Skeletal muscle cell (primary cell): ENCODE measurements around the gene CCNJL.
"Not testable (repeated sequence)": the region's sequence is repeated elsewhere in the genome, so short reads cannot be mapped to it uniquely, and the experiment has no call there.

Source experiments
- DNase-seq: peaks from one replicate; pipeline ENCODE4 v3.0.0-alpha.2; 2010; ENCODE audit warnings: low read depth
- H3K4me3 ChIP-seq: 2 replicates; pipeline ENCODE4 v1.5.1; 2011; ENCODE audit warnings: low read depth, mild to moderate bottlenecking, control low read depth, low read length, moderate library complexity

CCNJL gene

GRCh38 chr5:160339406-160340130, 27.2 kb upstream of the CCNJL start:
- no peak for DNase-seq
- no peak overlapping the region for H3K4me3 ChIP-seq

- not testable (repeated sequence) for H3K4me3 ChIP-seq, DNase-seq
Measured at GRCh38 chr5:160334716-160335115, 22.4 kb upstream of the CCNJL start.

GRCh38 chr5:160333721-160334120, 21.4 kb upstream of the CCNJL start:
- no peak for DNase-seq
- H3K4me3 ChIP-seq = no peak overlapping the region

- no peak for DNase-seq
Measured at GRCh38 chr5:160330212-160330611, 17.8 kb upstream of the CCNJL start.

GRCh38 chr5:160327818-160328217, 15.5 kb upstream of the CCNJL start:
- no peak overlapping the region for H3K4me3 ChIP-seq
- DNase-seq = no peak

More at GRCh38 chr5:160330212-160330611, 17.8 kb upstream of the CCNJL start:
- H3K4me3 ChIP-seq = no peak overlapping the region

GRCh38 chr5:160326981-160327380, 14.6 kb upstream of the CCNJL start:
- no peak for DNase-seq
- no peak overlapping the region for H3K4me3 ChIP-seq

- H3K4me3 ChIP-seq = no peak overlapping the region
- no peak for DNase-seq
Measured at GRCh38 chr5:160325716-160326115, 13.4 kb upstream of the CCNJL start.

GRCh38 chr5:160324886-160325285, 12.5 kb upstream of the CCNJL start:
- DNase-seq = no peak
- no peak overlapping the region for H3K4me3 ChIP-seq

GRCh38 chr5:160318409-160318808, 6.0 kb upstream of the CCNJL start:
- DNase-seq = no peak
- H3K4me3 ChIP-seq = no peak overlapping the region

GRCh38 chr5:160317434-160317833, 5.1 kb upstream of the CCNJL start:
- no peak overlapping the region for H3K4me3 ChIP-seq
- no peak for DNase-seq

- DNase-seq = no peak
- no peak overlapping the region for H3K4me3 ChIP-seq
Measured at GRCh38 chr5:160315968-160316367, 3.6 kb upstream of the CCNJL start.

GRCh38 chr5:160312960-160313727, 780 bp upstream of the CCNJL start:
- peak overlapping the region; percentile 75 for H3K4me3 ChIP-seq
- no peak for DNase-seq

- peak overlapping the region; percentile 75 for H3K4me3 ChIP-seq
- DNase-seq = no peak
Measured at GRCh38 chr5:160311491-160312133, 752 bp downstream of the CCNJL start.

- no peak overlapping the region for H3K4me3 ChIP-seq
- DNase-seq = no peak
Measured at GRCh38 chr5:160310552-160311295, 1.6 kb downstream of the CCNJL start.

GRCh38 chr5:160310140-160310539, 2.2 kb downstream of the CCNJL start:
- no peak overlapping the region for H3K4me3 ChIP-seq
- no peak for DNase-seq

GRCh38 chr5:160306696-160307095, 5.7 kb downstream of the CCNJL start:
- no peak overlapping the region for H3K4me3 ChIP-seq
- no peak for DNase-seq

GRCh38 chr5:160305319-160305718, 7.0 kb downstream of the CCNJL start:
- DNase-seq = no peak
- no peak overlapping the region for H3K4me3 ChIP-seq

- no peak overlapping the region for H3K4me3 ChIP-seq
- DNase-seq = no peak
Measured at GRCh38 chr5:160303690-160304089, 8.7 kb downstream of the CCNJL start.

GRCh38 chr5:160298189-160298588, 14.2 kb downstream of the CCNJL start:
- DNase-seq = no peak

GRCh38 chr5:160297776-160298175, 14.6 kb downstream of the CCNJL start:
- no peak overlapping the region for H3K4me3 ChIP-seq
- no peak for DNase-seq

More at GRCh38 chr5:160298189-160298588, 14.2 kb downstream of the CCNJL start:
- H3K4me3 ChIP-seq = no peak overlapping the region
